ENCODE measurements around the gene POLA2.

The POLA2 gene

DNA sequence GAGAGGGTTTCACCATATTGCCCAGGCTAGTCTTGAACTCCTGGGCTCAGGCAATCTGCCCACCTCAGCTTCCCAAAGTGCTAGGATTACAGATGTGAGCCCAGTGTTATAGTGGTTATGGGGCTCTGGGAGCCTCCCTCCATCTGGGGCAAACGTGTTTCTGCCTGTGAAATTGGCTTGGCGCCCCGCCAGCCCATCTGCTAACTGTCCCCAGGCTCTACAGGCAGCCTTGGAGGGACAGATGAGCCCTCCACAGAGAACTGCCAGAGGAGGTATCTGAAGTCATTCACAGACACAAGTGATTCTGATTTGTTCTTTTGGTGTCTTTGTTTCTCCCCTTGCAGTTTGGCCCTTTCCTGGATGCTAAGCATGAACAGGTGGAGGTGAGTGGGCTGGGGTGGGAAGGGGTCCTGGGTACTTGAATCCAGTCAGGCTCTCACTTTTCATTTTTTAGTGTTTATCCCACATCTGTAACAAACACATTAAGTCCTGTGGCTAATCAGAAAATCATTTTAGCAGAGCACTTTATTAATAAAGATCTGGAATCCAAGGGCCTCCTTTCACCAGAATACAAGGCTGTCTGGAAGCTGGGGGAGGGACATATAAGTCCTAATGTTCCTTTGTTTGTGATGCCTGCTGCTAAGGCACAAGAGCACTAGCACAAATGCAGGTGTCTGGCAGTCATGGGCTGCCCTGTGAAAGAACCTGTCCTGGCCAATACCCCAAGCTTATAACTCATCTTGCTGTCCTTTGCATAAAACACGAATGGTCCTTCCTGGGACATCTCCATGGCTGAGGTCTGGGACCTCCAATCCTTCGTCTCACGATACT lies 27.2 kb downstream of the POLA2 start:
- no peak for FAIRE-seq

DNA sequence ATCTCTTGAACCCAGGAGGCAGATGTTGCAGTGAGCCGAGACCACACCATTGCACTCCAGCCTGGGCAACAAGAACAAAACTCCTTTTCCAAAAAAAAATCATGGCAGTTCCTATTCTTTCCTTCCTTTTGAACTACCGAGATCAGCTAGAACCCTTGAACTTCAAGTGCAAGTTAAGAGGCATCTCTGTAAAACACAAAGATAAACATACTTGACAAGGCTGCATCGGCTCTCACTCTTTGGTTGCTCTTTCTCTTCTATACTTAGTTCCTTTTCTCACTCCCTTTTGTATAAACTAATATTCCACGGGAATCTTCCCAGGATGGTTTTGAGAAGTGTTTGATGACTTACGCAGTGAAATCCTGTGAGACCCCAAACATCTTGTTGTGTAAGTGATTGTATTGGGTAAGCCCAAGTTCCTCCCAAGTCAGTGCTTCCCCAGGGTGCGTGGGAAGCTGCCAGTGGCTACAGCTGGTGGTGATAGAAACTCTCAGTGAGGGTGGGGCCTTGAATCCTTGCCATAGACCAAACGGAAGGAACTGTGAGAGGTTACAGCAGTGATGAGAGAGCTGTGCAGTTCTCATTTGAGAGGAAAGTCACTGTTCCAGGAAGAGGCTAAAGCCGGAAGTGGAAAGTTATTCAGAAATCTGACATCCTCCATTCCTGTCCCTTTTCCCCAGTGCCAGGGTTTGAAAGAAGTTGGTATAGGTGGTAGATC lies 28.8 kb downstream of the POLA2 start:
- no peak for FAIRE-seq

DNA sequence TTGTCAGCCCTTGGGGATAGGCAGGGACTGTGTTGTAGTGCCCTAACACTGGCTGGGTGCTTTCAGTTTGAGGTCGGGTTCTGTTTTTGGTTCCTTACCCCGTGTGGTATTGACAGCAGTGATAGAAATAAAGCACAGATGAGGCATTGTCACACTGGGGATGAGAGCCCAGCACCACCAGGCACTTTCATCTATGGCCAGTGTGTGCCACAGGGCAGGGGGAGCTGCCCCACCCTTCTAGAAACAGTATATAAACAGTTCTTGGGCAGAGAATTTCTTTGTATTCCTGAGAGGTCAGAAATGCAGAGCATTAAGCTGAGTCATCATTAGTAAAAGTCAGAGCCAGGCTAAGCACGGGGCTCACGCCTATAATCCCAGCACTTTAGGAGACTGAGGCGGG lies 29.9 kb downstream of the POLA2 start:
- FAIRE-seq, result no peak

DNA sequence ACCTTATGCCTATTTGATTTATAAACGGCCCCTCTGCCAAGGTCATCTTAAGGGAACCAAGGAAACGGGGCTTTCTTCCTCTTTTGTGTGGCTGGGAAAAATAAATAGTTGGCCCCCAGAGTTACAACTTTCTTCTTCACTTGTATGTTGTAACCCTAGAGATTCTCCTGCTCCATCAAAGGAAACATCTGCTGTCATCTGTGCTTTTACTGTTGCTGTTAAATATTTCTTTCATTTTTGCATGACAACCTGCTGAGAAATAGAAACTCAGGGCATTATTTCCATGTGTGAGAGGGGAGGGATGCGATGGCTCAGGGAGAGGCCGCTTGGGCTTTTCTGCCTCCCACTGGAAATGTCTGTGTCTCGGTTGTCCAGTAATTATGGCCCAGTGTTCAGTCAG lies 31.1 kb downstream of the POLA2 start:
- no peak for FAIRE-seq

DNA sequence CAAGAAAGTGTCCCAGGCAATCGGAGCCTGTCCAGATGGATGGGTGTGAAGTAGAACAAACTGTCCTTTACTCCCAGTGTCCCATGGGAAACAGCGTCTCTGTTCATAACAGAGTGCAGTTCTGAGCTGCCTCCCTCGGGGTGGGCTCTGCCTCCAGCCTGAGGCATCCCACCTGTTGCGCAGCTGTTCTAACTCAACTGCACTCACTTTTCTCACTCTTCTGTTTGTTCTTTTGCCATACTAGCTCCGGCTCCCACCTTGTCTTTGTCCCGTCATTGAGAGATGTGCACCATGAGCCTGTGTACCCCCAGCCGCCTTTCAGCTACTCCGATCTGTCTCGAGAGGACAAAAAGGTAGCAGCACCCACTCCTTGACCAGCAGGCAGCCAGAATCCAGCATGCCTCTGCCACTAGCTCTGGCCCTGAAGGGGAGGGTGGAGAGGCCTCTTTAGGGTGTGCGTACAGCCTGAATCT lies 32.2 kb downstream of the POLA2 start:
- FAIRE-seq, result no peak

DNA sequence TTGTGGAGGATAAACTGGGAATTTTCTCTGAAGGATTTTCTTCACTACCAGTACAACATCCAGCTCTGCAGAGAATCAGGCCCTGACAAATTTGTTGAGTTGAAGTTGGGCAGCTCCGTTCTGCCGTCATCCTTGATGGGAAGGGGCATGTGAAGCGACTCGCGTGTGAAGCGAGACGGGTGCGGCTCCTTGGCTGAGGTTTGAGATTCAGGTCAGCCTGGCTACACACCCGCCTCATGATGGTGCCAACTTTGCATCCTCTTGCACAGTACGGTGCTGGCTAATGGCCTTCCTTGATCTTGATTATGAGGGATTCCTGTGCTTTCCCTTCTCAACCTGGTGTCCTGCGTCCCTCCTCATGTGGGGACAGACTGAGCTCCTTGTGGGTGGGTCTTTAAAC lies 33.2 kb downstream of the POLA2 start:
- FAIRE-seq, result no peak

DNA sequence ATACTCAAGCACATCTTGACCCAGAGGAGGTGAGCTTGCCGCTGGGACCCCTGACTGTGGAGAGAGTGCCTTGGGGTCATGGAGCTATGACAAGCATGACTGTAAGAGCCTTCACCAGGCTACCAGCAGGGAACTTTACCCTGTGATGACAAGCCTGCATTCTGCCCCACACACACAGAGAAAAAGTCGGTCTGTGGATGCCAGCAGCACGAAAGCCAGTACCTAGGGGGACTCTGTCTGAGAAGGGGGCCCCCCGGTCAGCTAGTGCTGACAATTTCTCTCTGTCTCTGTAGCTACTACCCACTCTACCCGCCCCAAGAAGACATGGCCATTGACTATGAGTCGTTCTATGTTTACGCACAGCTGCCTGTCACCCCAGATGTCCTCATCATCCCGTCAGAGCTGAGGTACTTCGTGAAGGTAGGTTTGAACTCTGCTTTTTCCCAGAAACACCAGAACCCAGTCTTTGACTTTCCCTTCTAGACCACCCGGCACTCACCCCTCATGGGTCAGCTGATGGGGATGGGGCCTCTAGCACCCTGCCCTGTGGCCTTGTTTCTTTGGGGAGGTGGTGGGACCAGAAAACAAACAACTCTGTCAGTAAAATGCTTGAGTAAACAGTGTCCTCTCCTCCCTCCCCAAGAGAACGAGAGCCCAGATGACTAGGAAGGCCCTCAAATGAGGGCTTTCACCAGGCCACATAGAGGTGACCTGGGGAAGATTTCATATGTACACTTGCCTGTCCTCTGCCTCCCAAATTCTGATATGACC lies 34.0 kb downstream of the POLA2 start:
- FAIRE-seq, result no peak

DNA sequence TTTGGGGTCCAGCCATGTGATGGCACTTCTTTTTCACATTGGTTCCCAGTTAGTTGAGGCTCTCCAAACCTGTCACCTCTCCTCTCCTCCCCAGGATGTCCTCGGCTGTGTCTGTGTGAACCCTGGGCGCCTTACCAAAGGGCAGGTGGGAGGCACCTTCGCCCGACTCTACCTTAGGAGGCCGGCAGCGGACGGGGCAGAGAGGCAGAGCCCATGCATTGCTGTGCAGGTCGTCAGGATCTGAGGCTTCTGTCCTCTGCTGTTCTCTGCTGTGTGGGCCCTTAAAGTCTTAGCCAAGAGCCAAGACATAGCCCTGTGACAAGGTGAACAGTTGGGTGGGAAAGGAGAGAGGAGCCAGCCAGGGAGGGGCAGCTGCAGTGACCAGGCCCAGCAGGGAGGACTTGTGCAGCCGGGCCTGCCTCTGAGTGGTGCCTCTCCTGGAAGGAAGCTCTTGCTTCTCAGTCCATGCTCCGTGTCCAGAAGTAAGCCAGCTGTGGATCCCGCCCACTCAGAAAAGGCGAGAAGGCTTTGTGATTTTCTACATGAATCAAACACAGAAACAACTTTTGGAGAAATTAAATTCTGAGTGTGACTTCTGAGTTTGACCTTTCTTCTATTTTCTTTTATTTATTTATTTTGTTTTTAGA lies 35.4 kb downstream of the POLA2 start:
- FAIRE-seq, result no peak

DNA sequence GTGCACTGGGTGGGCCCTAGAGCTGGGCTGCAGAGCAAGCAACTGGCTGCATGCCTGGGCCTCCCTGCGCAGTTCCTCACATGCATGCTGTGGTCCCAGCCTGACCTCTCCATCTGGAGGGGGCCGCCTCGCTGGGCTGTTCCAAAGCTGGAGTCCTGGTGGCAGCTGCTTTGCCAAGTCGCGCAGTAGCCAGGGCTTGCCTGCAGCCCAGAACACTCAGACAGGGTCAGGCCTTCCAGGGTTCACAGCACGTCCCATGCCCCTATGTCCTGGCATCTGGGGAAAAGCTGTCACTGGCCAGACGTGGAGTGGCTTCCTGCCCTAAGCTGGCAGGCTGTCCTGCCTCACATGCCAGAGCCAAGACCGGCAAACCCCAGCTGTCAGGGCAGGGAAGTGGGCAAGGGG lies 36.4 kb downstream of the POLA2 start:
- FAIRE-seq, result no peak

DNA sequence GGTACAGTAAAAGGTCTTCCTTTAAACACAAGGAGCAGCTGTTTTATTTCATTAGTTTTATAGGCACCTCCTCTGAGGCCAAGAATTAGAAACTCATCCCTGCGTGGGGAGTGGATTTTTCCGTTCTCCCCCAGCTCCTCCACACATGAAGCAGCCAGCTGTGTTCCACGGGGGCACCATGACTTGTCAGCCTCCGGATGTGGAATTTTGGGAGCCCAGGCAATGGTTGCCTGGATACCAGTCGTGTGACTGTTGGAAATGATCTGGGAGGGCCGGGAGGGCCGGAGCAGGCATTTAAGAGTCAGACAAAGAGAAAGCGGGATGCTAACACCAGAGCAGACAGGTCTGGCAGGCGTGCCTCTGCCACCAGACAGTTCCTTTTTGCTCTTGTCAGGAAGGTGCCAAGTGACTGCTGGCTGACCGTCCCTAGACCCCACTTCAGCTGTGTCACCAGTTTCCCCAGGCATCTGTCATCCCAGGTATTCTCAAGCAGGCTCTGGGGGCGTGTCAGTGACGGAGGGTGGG lies 37.0 kb downstream of the POLA2 start:
- no peak for FAIRE-seq

DNA sequence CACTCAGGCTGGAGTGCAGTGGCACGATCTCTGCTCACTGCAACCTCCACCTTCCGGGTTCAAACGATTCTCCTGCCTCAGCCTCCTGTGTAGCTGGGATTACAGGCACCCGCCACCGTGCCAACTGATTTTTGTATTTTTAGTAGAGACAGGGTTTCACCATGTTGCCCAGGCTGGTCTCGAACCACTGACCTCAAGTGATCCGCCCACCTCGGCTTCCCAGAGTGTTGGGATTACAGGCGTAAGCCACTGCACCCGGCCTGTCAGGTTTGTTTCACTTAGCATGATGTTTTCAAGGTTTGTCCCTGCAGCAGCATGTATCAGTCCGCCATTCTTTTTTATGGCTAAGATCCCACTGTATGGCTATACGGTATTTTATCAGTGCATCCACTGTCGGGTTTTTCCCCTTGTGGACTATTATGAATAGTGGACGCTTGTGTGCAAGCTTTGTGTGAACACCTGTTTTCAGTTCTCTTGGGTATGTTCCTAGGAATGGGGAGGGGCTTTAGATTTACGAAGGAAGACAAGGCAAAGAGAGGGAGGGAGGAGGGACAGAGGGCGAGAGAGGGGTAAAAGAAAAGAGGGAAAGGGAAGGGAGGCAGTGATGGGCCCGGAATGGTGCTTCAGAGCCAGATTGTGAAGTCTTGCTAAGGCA lies 39.0 kb downstream of the POLA2 start:
- FAIRE-seq, result no peak

DNA sequence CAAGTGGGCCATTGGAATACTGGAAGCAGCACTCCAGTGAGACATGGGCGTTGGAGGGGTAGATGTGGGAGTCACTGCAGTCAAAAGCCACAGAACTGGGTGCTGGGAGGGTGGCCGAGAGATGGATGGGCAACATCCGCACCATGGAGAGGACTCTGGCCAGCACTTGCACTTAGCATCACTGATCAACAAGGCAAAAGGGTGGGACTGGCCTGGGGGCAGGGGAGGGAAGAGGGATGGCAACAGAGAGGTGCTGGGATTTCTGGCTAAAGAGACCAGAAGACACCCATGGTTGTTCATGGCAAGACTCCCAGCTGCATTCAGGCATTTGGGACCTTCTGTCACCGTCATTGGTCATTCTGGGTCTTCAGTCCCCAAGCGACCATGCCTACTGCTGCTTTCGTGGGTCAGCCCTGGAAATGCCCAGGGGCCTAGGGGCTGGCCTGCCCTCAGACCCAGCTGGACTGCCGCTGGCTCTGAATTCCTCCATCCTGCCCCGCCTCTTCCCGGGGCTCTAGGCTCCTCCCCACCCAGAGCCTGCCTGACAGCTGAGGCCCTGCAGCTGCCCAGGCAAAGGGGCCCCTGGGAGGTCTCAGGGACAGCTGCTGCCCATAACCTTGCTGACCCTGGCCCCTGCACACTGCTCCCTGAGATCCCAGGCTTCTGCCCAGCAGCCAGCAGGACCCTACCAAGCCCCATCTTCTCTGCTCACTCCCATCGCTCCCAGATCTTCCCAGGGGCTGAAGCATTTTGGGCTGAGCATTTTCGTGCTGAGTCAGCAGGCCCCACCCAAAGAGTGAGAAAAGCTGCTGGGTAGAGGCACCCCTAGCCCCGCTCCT lies 39.9 kb downstream of the POLA2 start:
- no peak for FAIRE-seq

DNA sequence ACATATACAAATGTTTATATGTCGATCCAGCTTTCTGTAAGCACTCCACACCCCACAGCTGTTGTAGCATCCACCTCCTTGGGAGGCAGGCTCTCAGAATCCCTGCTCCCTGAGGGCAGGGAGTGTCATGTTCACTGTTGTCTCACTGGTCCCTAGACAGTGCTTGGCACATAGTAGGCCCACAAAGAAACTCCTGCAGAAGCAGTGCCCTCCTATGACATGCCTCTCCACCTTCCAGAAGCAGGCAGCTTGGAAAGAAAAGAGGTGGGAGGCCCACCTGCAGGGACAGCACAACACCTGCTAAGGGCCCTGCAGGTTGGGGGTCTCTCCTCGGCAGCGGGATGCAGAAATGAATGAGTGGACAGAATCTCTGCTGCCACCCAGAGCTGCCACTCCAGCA lies 41.8 kb downstream of the POLA2 start:
- no peak for FAIRE-seq

DNA sequence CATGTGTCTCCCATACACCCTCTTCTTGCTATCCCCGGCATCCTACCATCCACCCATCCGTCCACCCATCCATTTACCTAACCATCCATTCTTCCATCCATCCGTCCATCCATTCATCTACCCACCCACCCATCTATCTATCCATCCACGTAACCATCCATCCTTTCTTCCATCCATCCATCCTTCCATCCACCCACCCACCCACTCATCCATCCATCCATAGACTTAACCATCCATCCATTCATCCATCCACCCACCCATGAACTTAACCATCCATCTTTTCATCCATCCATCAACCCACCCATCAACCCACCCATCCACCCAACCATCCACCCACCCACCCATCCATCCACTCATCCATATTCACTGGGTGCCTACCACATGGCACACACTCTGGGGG lies 42.3 kb downstream of the POLA2 start:
- FAIRE-seq, result no peak

DNA sequence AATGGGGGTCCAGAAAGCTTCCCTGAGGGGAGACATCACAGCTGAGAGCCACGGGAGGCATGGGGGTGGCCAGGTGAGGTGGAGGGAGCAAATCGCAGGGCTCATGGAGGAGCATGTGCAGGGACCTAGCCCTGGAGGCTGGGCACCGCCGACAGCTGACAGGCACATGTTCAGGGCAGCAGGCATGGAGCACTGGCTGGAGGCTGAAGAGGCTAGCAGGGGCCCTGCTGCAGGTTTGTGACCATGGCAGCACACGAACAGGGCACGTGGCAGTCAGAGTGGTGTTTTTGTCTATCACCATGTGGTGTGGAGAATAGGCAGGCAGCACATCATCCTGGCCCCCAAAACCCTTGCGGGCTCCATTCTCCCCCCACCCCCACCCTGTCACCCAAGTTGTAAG lies 42.9 kb downstream of the POLA2 start:
- no peak for FAIRE-seq

DNA sequence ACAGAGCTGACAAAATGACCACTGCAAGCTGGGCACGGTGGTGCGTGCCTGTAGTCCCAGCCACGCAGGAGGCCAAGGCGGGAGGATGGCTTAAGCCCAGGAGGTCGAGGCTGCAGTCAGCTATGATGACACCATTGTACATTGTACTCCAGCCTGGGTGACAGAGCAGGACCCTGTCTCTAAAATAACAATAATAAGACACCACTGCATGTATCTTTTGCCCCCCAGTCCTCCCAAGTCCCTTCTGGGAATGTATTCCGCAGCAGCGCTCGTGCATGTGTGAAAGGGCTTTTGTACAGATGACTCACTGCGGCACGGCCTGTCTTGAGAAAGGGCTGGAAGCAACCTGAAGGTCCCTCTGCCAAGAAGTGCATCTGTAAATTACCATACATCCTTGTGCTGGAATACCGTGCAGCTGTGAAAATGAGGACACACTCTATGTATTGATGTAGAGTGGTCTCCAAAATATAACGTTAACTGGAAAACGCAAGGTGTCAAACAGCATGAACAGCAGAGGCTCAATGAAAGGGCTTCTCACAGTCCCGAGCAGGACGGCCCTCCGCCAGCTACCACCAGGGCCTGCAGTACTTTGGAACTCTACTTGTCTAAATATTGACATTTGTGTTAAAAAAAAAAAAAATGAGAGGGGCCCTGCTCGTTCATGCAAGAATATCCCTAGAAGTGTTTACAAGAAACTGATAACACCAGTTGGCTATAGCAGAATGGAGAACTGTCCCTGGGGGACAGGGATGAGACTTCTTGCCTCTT lies 43.9 kb downstream of the POLA2 start:
- FAIRE-seq, result no peak

DNA sequence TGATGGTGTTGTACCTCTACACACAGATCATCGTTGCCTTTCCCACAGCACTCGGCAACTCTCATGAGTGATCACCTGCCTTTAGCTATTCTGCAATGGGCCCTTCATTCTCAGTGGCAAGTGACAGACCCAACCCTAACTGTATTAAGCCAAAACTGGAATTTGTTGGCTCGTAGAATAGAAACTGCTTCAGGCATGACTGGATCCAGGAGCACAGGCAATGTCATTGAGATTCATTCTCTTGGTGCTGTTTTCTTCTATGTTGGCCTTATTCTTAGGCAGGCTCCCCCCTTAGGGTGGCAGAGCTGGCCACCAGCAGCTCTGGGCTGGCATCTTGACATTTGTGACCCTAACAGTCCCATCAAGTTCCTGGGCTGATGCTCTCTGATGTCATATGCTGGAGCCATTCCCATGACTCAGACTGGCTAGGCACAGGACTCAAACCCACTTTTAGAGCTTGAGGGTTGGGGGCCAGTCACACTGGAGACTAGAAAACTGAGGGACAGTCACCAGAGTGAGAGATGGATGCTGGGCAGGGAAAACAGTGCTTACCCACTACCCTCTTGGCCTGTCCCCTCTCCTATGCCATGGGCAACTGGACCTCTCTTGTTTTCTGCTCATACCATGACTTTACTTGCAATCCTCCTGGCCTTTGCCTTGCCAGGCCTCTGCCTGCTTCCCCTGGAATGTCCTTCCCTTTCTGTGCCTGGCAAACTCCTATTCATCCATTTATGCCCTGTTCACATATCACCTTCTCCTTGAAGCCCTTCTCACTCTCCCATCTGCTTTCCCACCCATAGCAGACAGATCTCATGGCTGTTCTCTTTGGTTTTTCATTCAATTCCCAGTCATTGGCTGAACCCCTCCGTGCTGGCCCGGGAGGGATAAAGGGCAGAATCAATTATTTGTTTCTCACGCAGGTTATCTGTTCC lies 45.8 kb downstream of the POLA2 start:
- FAIRE-seq, result no peak

DNA sequence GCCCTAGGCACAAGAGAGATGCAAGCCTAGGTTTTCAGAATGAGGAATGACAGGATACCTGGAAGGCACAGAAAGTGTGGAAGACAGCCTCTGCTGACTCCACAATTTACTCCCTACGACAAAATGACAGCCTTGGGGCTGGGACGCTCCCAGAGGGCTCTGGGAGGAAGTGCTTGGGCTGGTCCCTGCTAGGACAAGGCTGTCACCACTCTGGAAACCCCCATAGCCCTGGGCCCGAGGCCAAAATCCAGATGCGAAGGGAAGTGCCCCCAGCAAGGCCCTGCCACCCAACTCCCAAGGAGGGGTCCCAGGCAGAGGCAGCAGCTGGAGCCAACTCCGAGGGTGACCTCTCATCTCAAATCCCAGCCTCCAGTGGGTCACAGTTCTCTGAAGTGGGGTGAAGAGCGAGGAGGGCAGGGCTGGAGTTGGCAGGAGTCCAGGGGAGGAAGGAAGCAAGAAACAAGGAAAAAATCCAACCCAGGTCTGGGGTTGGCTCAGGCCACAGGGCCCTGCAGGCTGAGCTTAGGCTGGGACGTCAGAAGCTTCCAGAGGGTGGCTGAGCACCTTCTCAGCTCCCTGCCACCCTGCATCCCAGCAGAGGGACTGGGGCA lies 46.6 kb downstream of the POLA2 start:
- FAIRE-seq, result no peak

DNA sequence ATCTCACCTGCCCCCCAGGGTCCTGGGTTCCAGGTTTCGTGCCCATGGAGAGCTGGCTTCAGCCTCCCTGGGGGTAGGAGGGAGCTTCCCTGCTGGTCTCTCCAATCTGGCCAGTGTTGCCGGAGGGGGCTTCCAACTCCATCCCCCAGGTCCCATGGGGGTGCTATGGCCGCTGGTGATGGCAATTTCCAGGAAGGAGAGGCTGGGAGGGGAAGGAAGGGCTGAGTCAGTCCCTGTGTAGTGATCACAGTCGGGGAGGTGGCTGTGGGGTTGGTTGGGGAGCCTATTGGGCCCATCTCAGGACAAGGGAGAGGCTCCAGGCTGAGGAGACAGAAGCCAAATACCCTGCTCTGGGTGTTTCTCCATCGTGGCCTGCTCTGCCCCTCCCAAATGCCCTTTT lies 47.2 kb downstream of the POLA2 start:
- FAIRE-seq, result no peak
